HG02981 (cell line): ENCODE results near the gene CEP63.

Experiments
- ATAC-seq: cut with Tn5 transposase; IDR thresholded peaks from one replicate; pipeline ENCODE4 v1.9.1; 2021; ENCODE audit warnings: mild to moderate bottlenecking, moderate library complexity; ENCODE audit not compliant: unreplicated experiment

Gene CEP63

GRCh38 chr3:134606033-134607025 lies 120.5 kb downstream of the CEP63 start:
- no peak for ATAC-seq

- ATAC-seq = no peak
These were observed 121.5 kb downstream of the CEP63 start for GRCh38 chr3:134607054-134608022.

GRCh38 chr3:134608023-134608770 lies 122.3 kb downstream of the CEP63 start:
- ATAC-seq = no peak

- ATAC-seq = no peak
These were observed 123.0 kb downstream of the CEP63 start for GRCh38 chr3:134608771-134609435.

GRCh38 chr3:134609821-134610431 lies 124.1 kb downstream of the CEP63 start:
- ATAC-seq = no peak

- no peak for ATAC-seq
These were observed 124.9 kb downstream of the CEP63 start for GRCh38 chr3:134610432-134611385.

GRCh38 chr3:134611516-134611915 lies 125.7 kb downstream of the CEP63 start:
- no peak for ATAC-seq

GRCh38 chr3:134613006-134613520 lies 127.2 kb downstream of the CEP63 start:
- no peak for ATAC-seq

GRCh38 chr3:134614955-134615354 lies 129.1 kb downstream of the CEP63 start:
- ATAC-seq = no peak

GRCh38 chr3:134615743-134616142 lies 129.9 kb downstream of the CEP63 start:
- ATAC-seq = no peak

- ATAC-seq = no peak
These were observed 132.0 kb downstream of the CEP63 start for GRCh38 chr3:134617608-134618477.

- no peak for ATAC-seq
These were observed 132.8 kb downstream of the CEP63 start for GRCh38 chr3:134618478-134619300.

- no peak for ATAC-seq
These were observed 133.4 kb downstream of the CEP63 start for GRCh38 chr3:134619301-134619615.

GRCh38 chr3:134619884-134620445 lies 134.1 kb downstream of the CEP63 start:
- ATAC-seq = no peak

GRCh38 chr3:134620476-134621115 lies 134.7 kb downstream of the CEP63 start:
- ATAC-seq = no peak

GRCh38 chr3:134621854-134622253 lies 136.0 kb downstream of the CEP63 start:
- ATAC-seq = no peak
